Left colon (tissue), 2 donors: ENCODE measurements around the gene CDK6. TPM values are rescaled to one million over a fixed set of nuclear protein-coding genes. Genes with fewer than 3 reads are reported as not detected.
A peak's percentile ranks its signal among the peaks of the same experiment; 100 is the strongest.

ENCODE experiments used
- ATAC-seq: fragments of 200-7000 bp; cut with Tn5 transposase; one replicate; pipeline ENCODE4 v1.9.1; 2020; ENCODE audit warnings: mild to moderate bottlenecking, moderate library complexity
- DNase-seq, 2 donors: peaks; one replicate each; pipeline ENCODE4 v3.0.0-alpha.2; 2020
- intact Hi-C, 2 donors: fragments of 100-400 bp; cut with DNase I in 1 of 2; cut with micrococcal nuclease in 1 of 2; formaldehyde crosslinking; loops; one replicate each; pipeline versions ENCODE4 v1.11.2 to v1.14.0; 2022; cut with DNase I, micrococcal nuclease
- total RNA-seq, 2 donors: library from RNA; stranded (reverse); fragmentation: NEBNext Ultra II Directional; extraction: Animal tissue kit (Norgen Biotek cat#: 25700); gene quantifications; one replicate each; pipeline ENCODE4 v1.2.1, GENCODE V29; 2021
- donor health status: DM: no; HTN: no; CAD: no.
- donor health status: DM: yes; HTN: yes; CAD: no.

CDK6 gene
- total RNA-seq, 2 donors from 2014 or later: 27.2 to 35.5 TPM

- intact Hi-C loops: no loop called here
- ATAC-seq: no peak
These were observed 130.5 kb downstream of the CDK6 start for GRCh38 chr7:92705831-92706230.

GRCh38 chr7:92704858-92705257 lies 131.5 kb downstream of the CDK6 start:
- ATAC-seq: no peak
- intact Hi-C loops: no loop called here
- no peak for DNase-seq

More at GRCh38 chr7:92705831-92706230, 130.5 kb downstream of the CDK6 start:
- no peak for DNase-seq

- no peak for DNase-seq
- intact Hi-C loops: no loop called here
- ATAC-seq: no peak
These were observed 133.8 kb downstream of the CDK6 start for GRCh38 chr7:92702535-92702934.

GRCh38 chr7:92699966-92700514 lies 136.3 kb downstream of the CDK6 start:
- intact Hi-C loops: no loop called here
- DNase-seq (no peak), ATAC-seq (no peak)

- ATAC-seq (no peak), DNase-seq (no peak)
- intact Hi-C loops: no loop called here
These were observed 136.8 kb downstream of the CDK6 start for GRCh38 chr7:92699560-92699959.

- ATAC-seq (peak; percentile 48), DNase-seq (peak; percentile 25 to 51)
- intact Hi-C loops: no loop called here
These were observed 138.0 kb downstream of the CDK6 start for GRCh38 chr7:92698237-92698841.

GRCh38 chr7:92697414-92697813 lies 139.0 kb downstream of the CDK6 start:
- DNase-seq (no peak), ATAC-seq (no peak)
- intact Hi-C loops: no loop called here

GRCh38 chr7:92697012-92697411 lies 139.4 kb downstream of the CDK6 start:
- DNase-seq (no peak), ATAC-seq (no peak)
- intact Hi-C loops: no loop called here

- no peak for ATAC-seq
- intact Hi-C loops: no loop called here
These were observed 139.8 kb downstream of the CDK6 start for GRCh38 chr7:92696584-92696983.

GRCh38 chr7:92695308-92696261 lies 140.8 kb downstream of the CDK6 start:
- intact Hi-C loops: no loop called here
- ATAC-seq: peak; percentile 90
- peak; percentile 90 to 92 for DNase-seq

More at GRCh38 chr7:92696584-92696983, 139.8 kb downstream of the CDK6 start:
- DNase-seq: no peak

- intact Hi-C loops: no loop called here
- ATAC-seq: no peak
These were observed 142.2 kb downstream of the CDK6 start for GRCh38 chr7:92694211-92694610.

GRCh38 chr7:92693519-92693918 lies 142.9 kb downstream of the CDK6 start:
- DNase-seq (no peak), ATAC-seq (no peak)
- intact Hi-C loops: no loop called here

More at GRCh38 chr7:92694211-92694610, 142.2 kb downstream of the CDK6 start:
- no peak for DNase-seq

GRCh38 chr7:92691578-92691977 lies 144.8 kb downstream of the CDK6 start:
- ATAC-seq (peak; percentile 56), DNase-seq (no peak)
- intact Hi-C loops: no loop called here

GRCh38 chr7:92685136-92686042 lies 151.0 kb downstream of the CDK6 start:
- DNase-seq (no peak), ATAC-seq (peak; percentile 26)
- intact Hi-C loops: no loop called here

- no peak for DNase-seq
- no peak for ATAC-seq
- intact Hi-C loops: no loop called here
These were observed 152.1 kb downstream of the CDK6 start for GRCh38 chr7:92684274-92684673.

- ATAC-seq (peak; percentile 42), DNase-seq (no peak)
- intact Hi-C loops: no loop called here
These were observed 153.4 kb downstream of the CDK6 start for GRCh38 chr7:92682903-92683539.

- intact Hi-C loops: no loop called here
- DNase-seq: no peak
- peak; percentile 75 for ATAC-seq
These were observed 154.0 kb downstream of the CDK6 start for GRCh38 chr7:92682330-92682729.

- intact Hi-C loops: no loop called here
- ATAC-seq (no peak), DNase-seq (no peak)
These were observed 154.7 kb downstream of the CDK6 start for GRCh38 chr7:92681633-92682032.
